Measurements from ENCODE around the gene CFAP46.

GRCh38 chr10:132906836-132907235 lies 35.5 kb downstream of the CFAP46 start:
- TF ChIP-seq CTCF (conservative IDR thresholded peaks at IDR 0.05; ENCODE audit: low read length) (no peak), EZH2phosphoT487 (IDR thresholded peaks at IDR 0.05; ENCODE audit: borderline replicate concordance) (no peak)
